Hepatocyte (in vitro differentiated cells): ENCODE data around the gene FBXL20. TPM values are rescaled to one million over a fixed set of nuclear protein-coding genes. Genes with fewer than 3 reads are reported as not detected.

Source experiments
- DNase-seq: peaks from one replicate; pipeline ENCODE4 v3.0.0-alpha.2; 2016; ENCODE audit warnings: low spot score
- H2AFZ ChIP-seq: fragments of 200-600 bp; sonication (generic); 2 replicates; pipeline ENCODE4 v1.6.0; 2016; ENCODE audit warnings: antibody characterized with exemption, mild to moderate bottlenecking
- H3K27ac ChIP-seq: fragments of 200-600 bp; sonication (generic); 2 replicates; pipeline ENCODE4 v1.5.1; 2016; ENCODE audit warnings: mild to moderate bottlenecking
- H3K27me3 ChIP-seq: fragments of 200-600 bp; sonication (generic); 2 replicates; pipeline ENCODE4 v1.6.1; 2016
- H3K36me3 ChIP-seq: fragments of 200-600 bp; sonication (generic); replicated peaks from 2 replicates; pipeline ENCODE4 v1.5.1; 2016; ENCODE audit warnings: low read depth; ENCODE audit not compliant: insufficient read depth
- H3K4me1 ChIP-seq: fragments of 200-600 bp; sonication (generic); 2 replicates; pipeline ENCODE4 v1.5.1; 2016; ENCODE audit warnings: mild to moderate bottlenecking, moderate library complexity; ENCODE audit not compliant: insufficient read depth
- H3K4me2 ChIP-seq: fragments of 200-600 bp; sonication (generic); 2 replicates; pipeline ENCODE4 v1.6.0; 2016
- H3K4me3 ChIP-seq: fragments of 200-600 bp; sonication (generic); 2 replicates; pipeline ENCODE4 v1.5.1; 2016; ENCODE audit warnings: mild to moderate bottlenecking
- H3K79me2 ChIP-seq: fragments of 200-600 bp; sonication (generic); 2 replicates; pipeline ENCODE4 v1.6.0; 2017; ENCODE audit warnings: mild to moderate bottlenecking
- H3K9me2 ChIP-seq: fragments of 200-600 bp; sonication (generic); replicated peaks from 2 replicates; pipeline ENCODE4 v1.6.0; 2017; ENCODE audit warnings: mild to moderate bottlenecking; ENCODE audit not compliant: insufficient read depth
- H3K9me3 ChIP-seq: fragments of 200-600 bp; sonication (generic); 2 replicates; pipeline ENCODE4 v1.5.1; 2016; ENCODE audit warnings: low read depth, mild to moderate bottlenecking
- H4K20me1 ChIP-seq: fragments of 200-600 bp; sonication (generic); 2 replicates; pipeline ENCODE4 v1.6.0; 2016; ENCODE audit warnings: mild to moderate bottlenecking; ENCODE audit not compliant: insufficient read depth, poor library complexity, severe bottlenecking
- EZH2 ChIP-seq: fragments of 200-600 bp; sonication (generic); IDR thresholded peaks from 2 replicates; pipeline ENCODE4 v1.6.1; 2016; ENCODE audit warnings: antibody characterized with exemption, mild to moderate bottlenecking, borderline replicate concordance
- EZH2phosphoT487 ChIP-seq: fragments of 200-600 bp; sonication (generic); IDR thresholded peaks from one replicate; pipeline ENCODE4 v1.6.1; 2018; ENCODE audit warnings: antibody characterized with exemption, mild to moderate bottlenecking, low read depth, moderate library complexity; ENCODE audit not compliant: unreplicated experiment, severe bottlenecking
- WGBS: methylation state at CpG from one replicate; pipeline ENCODE4 v1.1.6; 2016; ENCODE audit warnings: low lambda C conversion rate; ENCODE audit errors: missing lambda C conversion rate; 5-methylcytosine and 5-hydroxymethylcytosine counted together
- polyA plus RNA-seq: library from polyadenylated mRNA; unstranded; fragments of >200 nt; fragmentation: Nextera tagmentation; extraction: Ambion mirVana; gene quantifications from 2 replicates; pipeline ENCODE4 v1.2.1, GENCODE V29; 2016
- total RNA-seq: library from RNA; depleted of rRNA; stranded (reverse); fragments of >200 nt; gene quantifications from 2 replicates; pipeline ENCODE4 v1.2.3, GENCODE V29; 2014
- TF ChIP-seq, protein P1 (sequence below): fragments of 200-600 bp; sonication (generic); IDR thresholded peaks from 2 replicates; pipeline ENCODE4 v1.5.1; 2016; ENCODE audit warnings: antibody characterized with exemption, mild to moderate bottlenecking; ENCODE audit not compliant: poor library complexity

The FBXL20 gene
- total and polyA plus RNA-seq, 2 experiments from 2014 or later: 8.0 to 11.6 TPM

DNA sequence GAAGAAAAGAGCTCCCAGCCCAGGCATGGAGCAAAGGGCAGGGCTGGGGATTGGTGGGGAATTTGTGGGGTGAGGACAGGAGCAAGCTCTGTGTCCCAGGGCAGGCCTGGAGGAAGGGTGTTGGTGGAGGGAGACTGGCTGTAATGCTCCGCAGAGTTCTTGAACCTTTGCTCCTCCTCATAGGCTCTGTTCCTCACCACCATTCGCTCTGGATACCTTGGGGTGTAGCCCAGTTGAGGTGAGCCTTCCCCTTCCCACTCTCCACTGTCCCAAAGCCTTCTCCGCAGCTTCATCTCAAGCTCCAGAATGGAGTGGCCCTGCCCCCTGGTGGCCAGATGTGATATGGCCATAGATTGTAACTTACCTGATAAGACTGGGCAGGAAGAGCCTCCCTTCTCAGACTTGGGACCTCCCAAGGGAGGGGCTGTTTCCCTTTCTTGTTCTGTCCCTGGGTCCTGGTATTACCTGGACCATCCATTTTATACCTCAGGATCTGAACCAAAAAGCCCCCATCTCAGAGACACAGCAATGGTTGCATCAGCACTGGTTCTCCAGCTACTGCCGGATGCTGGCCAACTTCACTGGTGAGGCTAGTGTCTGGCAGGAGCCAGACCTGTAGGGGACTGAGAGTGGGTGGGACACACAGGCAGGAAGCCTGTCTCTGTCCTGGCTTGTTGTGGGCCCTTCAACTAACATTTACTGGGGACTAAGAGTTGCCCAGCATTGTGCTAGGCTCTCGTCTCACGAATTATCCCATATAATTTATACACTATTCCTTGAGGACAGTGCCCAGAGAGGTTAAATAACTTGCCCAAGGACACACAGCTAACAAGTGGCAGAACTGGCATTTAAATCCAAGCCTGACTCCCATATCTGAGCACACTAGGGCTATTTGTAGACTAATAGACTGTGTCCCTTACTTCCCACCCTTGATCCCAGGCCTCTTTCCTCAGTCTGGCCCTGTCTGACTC is 156.5 kb downstream of the FBXL20 start:
- TF ChIP-seq, protein P1, sequence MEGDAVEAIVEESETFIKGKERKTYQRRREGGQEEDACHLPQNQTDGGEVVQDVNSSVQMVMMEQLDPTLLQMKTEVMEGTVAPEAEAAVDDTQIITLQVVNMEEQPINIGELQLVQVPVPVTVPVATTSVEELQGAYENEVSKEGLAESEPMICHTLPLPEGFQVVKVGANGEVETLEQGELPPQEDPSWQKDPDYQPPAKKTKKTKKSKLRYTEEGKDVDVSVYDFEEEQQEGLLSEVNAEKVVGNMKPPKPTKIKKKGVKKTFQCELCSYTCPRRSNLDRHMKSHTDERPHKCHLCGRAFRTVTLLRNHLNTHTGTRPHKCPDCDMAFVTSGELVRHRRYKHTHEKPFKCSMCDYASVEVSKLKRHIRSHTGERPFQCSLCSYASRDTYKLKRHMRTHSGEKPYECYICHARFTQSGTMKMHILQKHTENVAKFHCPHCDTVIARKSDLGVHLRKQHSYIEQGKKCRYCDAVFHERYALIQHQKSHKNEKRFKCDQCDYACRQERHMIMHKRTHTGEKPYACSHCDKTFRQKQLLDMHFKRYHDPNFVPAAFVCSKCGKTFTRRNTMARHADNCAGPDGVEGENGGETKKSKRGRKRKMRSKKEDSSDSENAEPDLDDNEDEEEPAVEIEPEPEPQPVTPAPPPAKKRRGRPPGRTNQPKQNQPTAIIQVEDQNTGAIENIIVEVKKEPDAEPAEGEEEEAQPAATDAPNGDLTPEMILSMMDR: peak; percentile 82
- no peak for TF ChIP-seq EZH2
- H4K20me1 ChIP-seq: no peaks in the 10 kb centered on the region
- DNase-seq: peak; percentile 92
- no peaks in the 10 kb centered on the region for H3K4me1 ChIP-seq
- H3K4me3 ChIP-seq: no peak overlapping the region
- H3K36me3 ChIP-seq: no peaks in the 10 kb centered on the region
- H2AFZ ChIP-seq: no peak overlapping the region
- no peaks in the 10 kb centered on the region for H3K9me2 ChIP-seq
- WGBS: 51% methylated on average over 6 of the region's 6 CpGs
- no peak overlapping the region for H3K4me2 ChIP-seq
- H3K27ac ChIP-seq: no peak overlapping the region
- no peaks in the 10 kb centered on the region for H3K79me2 ChIP-seq
- no peaks in the 10 kb centered on the region for H3K9me3 ChIP-seq
- no peaks in the 10 kb centered on the region for H3K27me3 ChIP-seq

DNA sequence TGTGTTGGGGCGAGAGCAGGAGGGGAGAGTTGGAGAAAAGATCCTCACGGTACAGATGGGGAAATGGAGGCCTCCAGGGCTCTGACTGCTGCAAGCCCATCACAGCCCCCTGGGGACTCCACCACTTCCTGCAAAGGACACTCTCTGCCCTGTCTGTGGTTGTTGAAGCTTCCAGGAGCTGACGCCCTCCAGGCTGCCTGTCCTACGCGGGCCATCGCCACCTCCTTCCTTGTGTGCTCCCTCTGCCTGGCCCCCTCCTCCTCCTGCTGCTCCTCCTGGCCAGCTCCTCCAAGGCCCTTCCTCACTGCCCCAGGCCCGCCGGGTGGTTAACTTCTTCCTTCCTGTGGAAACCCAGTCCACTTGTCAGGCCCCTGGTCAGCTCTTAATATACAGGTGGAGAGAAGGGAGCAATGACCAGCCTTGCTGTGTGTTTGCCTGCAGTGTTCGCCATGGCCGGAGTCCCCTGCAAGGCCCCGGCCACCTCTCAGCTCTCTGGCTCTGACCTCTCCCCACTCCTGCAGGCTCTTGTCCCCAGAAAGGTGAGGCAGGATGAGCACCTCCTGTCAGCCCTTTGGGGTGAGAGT is 157.3 kb downstream of the FBXL20 start:
- H3K79me2 ChIP-seq: no peaks in the 10 kb centered on the region
- H3K4me1 ChIP-seq: no peaks in the 10 kb centered on the region
- H3K36me3 ChIP-seq: no peaks in the 10 kb centered on the region
- no peak overlapping the region for H3K27ac ChIP-seq
- no peaks in the 10 kb centered on the region for H3K9me3 ChIP-seq
- H2AFZ ChIP-seq: no peak overlapping the region
- no peak overlapping the region for H3K4me3 ChIP-seq
- H3K4me2 ChIP-seq: no peak overlapping the region
- no peaks in the 10 kb centered on the region for H3K9me2 ChIP-seq
- WGBS: 55% methylated on average over 10 of the region's 11 CpGs
- H4K20me1 ChIP-seq: no peaks in the 10 kb centered on the region
- H3K27me3 ChIP-seq: no peaks in the 10 kb centered on the region
- TF ChIP-seq EZH2phosphoT487 (no peak), EZH2 (no peak)
- TF ChIP-seq, protein P1: no peak
- DNase-seq: no peak

DNA sequence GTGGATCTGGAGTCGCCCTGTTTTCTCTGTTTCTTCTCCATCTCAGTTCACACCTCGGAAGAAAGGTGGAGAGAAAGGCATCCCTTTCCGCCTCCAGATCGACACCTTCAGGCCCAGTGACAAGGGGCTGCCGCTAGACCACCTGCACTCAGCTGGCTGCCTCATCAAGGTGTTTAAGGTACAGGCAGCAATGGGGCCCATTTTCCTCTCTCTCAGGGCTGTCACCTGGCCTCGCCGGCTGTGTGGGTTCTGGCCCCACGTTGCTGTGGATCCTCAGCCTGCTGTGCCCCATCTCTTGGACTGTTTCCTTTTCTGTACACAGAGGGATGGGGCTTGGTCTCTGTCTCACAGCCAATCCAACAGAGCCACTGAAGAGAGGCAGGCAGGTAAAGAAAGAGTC is 158.3 kb downstream of the FBXL20 start:
- no peak for DNase-seq
- Histone ChIP-seq H3K27ac (no peak overlapping the region), H3K4me2 (no peak overlapping the region), H3K9me2 (no peaks in the 10 kb centered on the region), H3K27me3 (no peaks in the 10 kb centered on the region), H3K36me3 (no peaks in the 10 kb centered on the region), H4K20me1 (no peaks in the 10 kb centered on the region), H3K9me3 (no peaks in the 10 kb centered on the region), H3K4me1 (no peaks in the 10 kb centered on the region), H3K4me3 (no peak overlapping the region), H2AFZ (no peak overlapping the region), H3K79me2 (no peaks in the 10 kb centered on the region)
- no peak for TF ChIP-seq EZH2phosphoT487
- TF ChIP-seq, protein P1: no peak
- no peak for TF ChIP-seq EZH2
- 86% methylated on average over 8 of the region's 8 CpGs for WGBS
